T-helper 2 cell treated with Interferon-gamma antibody and Interleukin-4, amounts not matched to agents 5 μg/mL and 100 μg/mL, for 36 hours (primary cell): Measurements from ENCODE around the gene TEKT2.

Source experiments
- DNase-seq: peaks from one replicate; pipeline ENCODE4 v3.0.0; 2021; ENCODE audit warnings: low spot score
- H3K27ac Mint-ChIP-seq: one replicate; pipeline ENCODE4 v1.8.0; 2021; ENCODE audit warnings: mild to moderate bottlenecking, mixed read lengths
- H3K27me3 Mint-ChIP-seq: one replicate; pipeline ENCODE4 v1.8.0; 2021; ENCODE audit warnings: low read depth, mixed read lengths
- H3K36me3 Mint-ChIP-seq: one replicate; pipeline ENCODE4 v1.8.0; 2021; ENCODE audit warnings: low read depth, mixed read lengths
- H3K4me1 Mint-ChIP-seq: one replicate; pipeline ENCODE4 v1.8.0; 2021; ENCODE audit warnings: low read depth, mixed read lengths
- H3K4me3 Mint-ChIP-seq: one replicate; pipeline ENCODE4 v1.8.0; 2022; ENCODE audit warnings: mild to moderate bottlenecking, moderate library complexity, mixed read lengths
- H3K9me3 Mint-ChIP-seq: one replicate; pipeline ENCODE4 v1.8.0; 2021; ENCODE audit warnings: mixed read lengths

TEKT2 gene

GRCh38 chr1:36081926-36082485 lies 1.9 kb upstream of the TEKT2 start:
- Mint-ChIP-seq H3K27ac (no peak overlapping the region), H3K27me3 (peaks cover 28% of the 10 kb centered on the region), H3K9me3 (no peaks in the 10 kb centered on the region), H3K4me1 (no peaks in the 10 kb centered on the region), H3K4me3 (no peak overlapping the region), H3K36me3 (no peaks in the 10 kb centered on the region)
- DNase-seq = no peak

DNA sequence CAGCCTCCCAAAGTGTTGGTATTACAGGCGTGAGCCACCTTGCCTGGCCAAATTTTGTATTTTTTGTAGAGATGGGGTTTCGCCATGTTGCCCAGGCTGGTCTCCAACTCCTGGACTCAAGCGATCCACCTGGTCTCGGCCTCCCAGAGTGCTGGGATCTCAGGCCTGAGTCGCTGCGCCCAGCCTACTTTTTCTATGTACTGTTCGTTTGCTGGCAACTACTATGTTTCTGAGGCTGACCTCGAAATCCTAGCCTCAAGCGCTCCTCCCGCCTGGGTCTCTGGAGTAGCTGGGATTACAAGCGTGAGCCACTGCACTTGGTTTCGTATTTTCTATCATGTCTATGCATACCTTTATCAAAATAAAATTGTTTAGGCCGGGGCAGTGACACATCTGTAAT lies 675 bp upstream of the TEKT2 start:
- Mint-ChIP-seq H3K4me3 (no peak overlapping the region), H3K27ac (no peak overlapping the region), H3K36me3 (no peaks in the 10 kb centered on the region), H3K9me3 (no peaks in the 10 kb centered on the region), H3K4me1 (no peaks in the 10 kb centered on the region), H3K27me3 (peaks cover 28% of the 10 kb centered on the region)
- no peak for DNase-seq

- H3K4me1 Mint-ChIP-seq = peaks cover 3% of the 10 kb centered on the region
- no peak for DNase-seq
- no peaks in the 10 kb centered on the region for H3K9me3 Mint-ChIP-seq
- H3K4me3 Mint-ChIP-seq = peak overlapping the region; percentile 19
- peaks cover 28% of the 10 kb centered on the region for H3K27me3 Mint-ChIP-seq
- no peak overlapping the region for H3K27ac Mint-ChIP-seq
- H3K36me3 Mint-ChIP-seq = peaks cover 2% of the 10 kb centered on the region
These were observed 712 bp downstream of the TEKT2 start for GRCh38 chr1:36084497-36085115.

GRCh38 chr1:36085126-36085525 lies 1.2 kb downstream of the TEKT2 start:
- H3K4me3 Mint-ChIP-seq = no peak overlapping the region
- no peak for DNase-seq
- H3K27ac Mint-ChIP-seq = no peak overlapping the region
- peaks cover 9% of the 10 kb centered on the region for H3K4me1 Mint-ChIP-seq
- peaks cover 5% of the 10 kb centered on the region for H3K36me3 Mint-ChIP-seq
- peaks cover 28% of the 10 kb centered on the region for H3K27me3 Mint-ChIP-seq
- H3K9me3 Mint-ChIP-seq = no peaks in the 10 kb centered on the region

DNA sequence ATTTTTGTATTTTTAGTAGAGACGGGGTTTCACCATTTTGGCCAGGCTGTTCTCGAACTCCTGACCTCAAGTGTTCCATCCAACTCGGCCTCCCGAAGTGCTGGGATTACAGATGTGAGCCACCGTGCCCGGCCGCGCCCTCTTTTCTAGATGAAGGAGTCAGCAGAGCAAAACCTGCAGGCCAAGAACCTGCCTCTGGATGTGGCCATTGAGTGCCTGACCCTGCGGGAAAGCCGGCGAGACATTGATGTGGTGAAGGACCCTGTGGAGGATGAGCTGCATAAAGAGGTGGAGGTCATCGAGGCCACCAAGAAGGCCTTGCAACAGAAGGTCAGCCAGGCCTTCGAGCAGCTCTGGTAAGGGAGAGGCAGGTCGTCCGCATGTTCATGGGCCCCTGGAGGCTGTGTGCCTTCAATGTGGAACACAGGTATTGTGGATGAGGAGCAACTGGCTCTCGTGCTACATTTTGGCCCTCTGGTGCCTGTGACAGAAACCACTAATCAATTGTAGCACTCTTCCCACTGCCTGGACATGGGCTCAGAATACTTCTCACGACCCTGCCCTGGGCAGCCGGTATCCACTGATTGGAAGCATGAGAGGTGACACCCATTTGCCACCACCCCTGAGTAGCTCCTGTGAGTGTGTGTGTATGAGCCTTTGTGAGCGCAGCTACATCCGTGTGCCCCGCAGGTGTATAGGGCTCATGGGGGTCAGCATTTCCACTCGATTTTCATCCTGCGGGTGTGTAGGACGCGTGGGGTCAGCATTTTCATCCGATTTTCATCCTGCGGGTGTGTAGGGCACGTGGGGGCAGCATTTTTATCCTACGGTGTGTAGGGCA lies 2.0 kb downstream of the TEKT2 start:
- DNase-seq = no peak
- H3K27ac Mint-ChIP-seq = no peak overlapping the region

DNA sequence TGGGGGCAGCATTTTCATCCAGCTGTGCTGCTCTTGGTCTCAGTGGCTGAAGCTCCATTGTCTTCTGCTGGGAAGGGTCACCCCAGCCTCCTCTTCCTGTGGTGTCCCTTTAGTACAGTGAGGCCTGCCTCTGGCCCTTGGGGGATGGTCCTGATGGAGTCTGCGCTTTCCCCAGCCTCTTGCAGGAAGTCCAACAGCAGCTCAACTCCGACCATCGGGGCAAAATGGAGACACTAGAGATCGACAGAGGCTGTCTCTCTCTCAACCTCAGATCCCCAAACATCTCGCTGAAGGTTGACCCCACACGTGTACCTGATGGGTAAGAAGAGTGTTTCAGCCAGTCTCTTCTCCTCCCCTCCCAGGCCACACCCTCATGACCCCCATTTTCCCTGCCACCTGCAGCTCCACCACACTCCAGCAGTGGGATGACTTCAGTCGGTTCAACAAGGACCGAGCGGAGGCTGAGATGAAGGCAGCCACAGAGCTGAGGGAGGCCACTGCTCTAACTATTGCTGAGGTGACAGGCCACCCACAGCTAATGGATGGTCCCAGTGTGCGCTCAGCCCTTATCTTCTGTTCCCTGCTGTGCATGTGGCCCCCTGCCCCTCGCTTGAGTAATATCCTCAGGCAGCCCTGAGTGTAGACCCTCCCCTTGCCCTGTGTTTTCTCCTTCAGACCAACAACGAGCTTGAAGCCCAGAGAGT lies 2.8 kb downstream of the TEKT2 start:
- Mint-ChIP-seq H3K36me3 (peaks cover 10% of the 10 kb centered on the region), H3K27ac (peak overlapping the region; percentile 63), H3K27me3 (peaks cover 21% of the 10 kb centered on the region), H3K4me3 (peak overlapping the region; percentile 61), H3K4me1 (peaks cover 12% of the 10 kb centered on the region), H3K9me3 (no peaks in the 10 kb centered on the region)
- DNase-seq = no peak

More for the DNA sequence above, 2.0 kb downstream of the TEKT2 start:
- peaks cover 6% of the 10 kb centered on the region for H3K36me3 Mint-ChIP-seq
- H3K4me1 Mint-ChIP-seq = peaks cover 10% of the 10 kb centered on the region
- no peak overlapping the region for H3K4me3 Mint-ChIP-seq
- peaks cover 25% of the 10 kb centered on the region for H3K27me3 Mint-ChIP-seq
- no peaks in the 10 kb centered on the region for H3K9me3 Mint-ChIP-seq

GRCh38 chr1:36087233-36088123 lies 3.6 kb downstream of the TEKT2 start:
- Mint-ChIP-seq H3K9me3 (no peaks in the 10 kb centered on the region), H3K27me3 (peaks cover 13% of the 10 kb centered on the region), H3K4me1 (peaks cover 12% of the 10 kb centered on the region), H3K27ac (peak overlapping the region; percentile 63), H3K4me3 (peak overlapping the region; percentile 61), H3K36me3 (peaks cover 15% of the 10 kb centered on the region)
- DNase-seq = no peak

DNA sequence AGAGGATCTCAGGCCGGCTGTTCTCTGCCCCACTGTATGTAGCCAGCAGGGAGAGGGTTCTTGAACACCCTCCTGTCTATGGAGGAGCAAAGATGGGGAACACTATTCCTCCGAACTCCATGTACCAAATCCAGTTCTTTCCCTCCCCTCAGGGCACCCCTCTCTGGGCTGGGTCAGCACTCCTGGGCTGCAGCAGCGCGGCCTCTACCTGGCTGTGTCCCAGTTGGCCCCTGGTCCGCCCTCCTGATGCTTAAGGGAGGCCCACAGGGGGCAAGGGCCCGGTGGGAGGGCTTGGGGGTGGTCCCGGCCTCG lies 4.3 kb downstream of the TEKT2 start:
- Mint-ChIP-seq H3K36me3 (peaks cover 23% of the 10 kb centered on the region), H3K27ac (peak overlapping the region; percentile 36), H3K4me3 (peak overlapping the region; percentile 94), H3K4me1 (peaks cover 12% of the 10 kb centered on the region), H3K9me3 (no peaks in the 10 kb centered on the region), H3K27me3 (peaks cover 11% of the 10 kb centered on the region)
- no peak for DNase-seq

GRCh38 chr1:36088577-36089392 lies 4.9 kb downstream of the TEKT2 start, which contains the start of gene ADPRS:
Gene ADPRS, plus strand, starts transcription at chr1:36088892. Its CDS starts 13 bp downstream, at chr1:36088905.
- DNase-seq = peak; percentile 91
- peaks cover 12% of the 10 kb centered on the region for H3K4me1 Mint-ChIP-seq
- H3K4me3 Mint-ChIP-seq = peak within 1 kb of the TSS; percentile 94
- H3K9me3 Mint-ChIP-seq = no peaks in the 10 kb centered on the region
- H3K27me3 Mint-ChIP-seq = peaks cover 7% of the 10 kb centered on the region
- peaks cover 27% of the 10 kb centered on the region for H3K36me3 Mint-ChIP-seq
- H3K27ac Mint-ChIP-seq = peak within 1 kb of the TSS; percentile 90

GRCh38 chr1:36089393-36090121 lies 5.7 kb downstream of the TEKT2 start:
- Mint-ChIP-seq H3K36me3 (peaks cover 29% of the 10 kb centered on the region), H3K9me3 (no peaks in the 10 kb centered on the region), H3K4me1 (peaks cover 12% of the 10 kb centered on the region), H3K27ac (peak overlapping the region; percentile 90), H3K27me3 (peaks cover 4% of the 10 kb centered on the region), H3K4me3 (peak overlapping the region; percentile 94)
- DNase-seq = no peak

DNA sequence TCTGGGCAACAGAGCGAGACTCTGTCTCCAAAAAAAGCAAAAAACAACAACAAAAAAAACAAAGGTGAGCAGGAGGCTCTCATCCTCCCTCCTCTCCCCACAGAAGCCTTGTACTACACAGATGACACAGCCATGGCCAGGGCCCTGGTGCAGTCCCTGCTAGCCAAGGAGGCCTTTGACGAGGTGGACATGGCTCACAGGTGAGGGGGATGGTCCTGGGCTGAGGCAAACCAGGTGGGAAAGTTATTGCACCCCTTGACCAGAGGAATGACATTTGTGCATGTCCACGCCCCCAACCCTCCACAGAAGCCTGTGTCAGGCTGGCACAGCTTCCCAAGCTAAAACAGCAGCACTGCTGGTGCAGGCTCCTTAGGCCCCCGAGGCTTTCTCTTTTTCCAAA lies 7.2 kb downstream of the TEKT2 start:
- H3K9me3 Mint-ChIP-seq = no peaks in the 10 kb centered on the region
- DNase-seq = no peak
- no peak overlapping the region for H3K27ac Mint-ChIP-seq
- no peaks in the 10 kb centered on the region for H3K27me3 Mint-ChIP-seq
- peaks cover 29% of the 10 kb centered on the region for H3K36me3 Mint-ChIP-seq
- H3K4me1 Mint-ChIP-seq = peaks cover 12% of the 10 kb centered on the region
- no peak overlapping the region for H3K4me3 Mint-ChIP-seq

- H3K36me3 Mint-ChIP-seq = peaks cover 29% of the 10 kb centered on the region
- no peak overlapping the region for H3K27ac Mint-ChIP-seq
- H3K4me3 Mint-ChIP-seq = no peak overlapping the region
- H3K4me1 Mint-ChIP-seq = peaks cover 12% of the 10 kb centered on the region
- DNase-seq = no peak
- no peaks in the 10 kb centered on the region for H3K9me3 Mint-ChIP-seq
- H3K27me3 Mint-ChIP-seq = no peaks in the 10 kb centered on the region
These were observed 7.8 kb downstream of the TEKT2 start for GRCh38 chr1:36091698-36092097.
